K562 (cell line): ENCODE results near the gene PRPF6. TPM values are rescaled to one million over a fixed set of nuclear protein-coding genes. Genes with fewer than 3 reads are reported as not detected.
A peak's percentile ranks its signal among the peaks of the same experiment; 100 is the strongest.

Source experiments
- HNRNPLL ChIP-seq: fragments of 200-400 bp; formaldehyde crosslinking; IDR thresholded peaks from 2 replicates; pipeline ENCODE4 v1.6.1; 2017; ENCODE audit warnings: low read length, low read depth, mild to moderate bottlenecking; ENCODE audit not compliant: poor library complexity, severe bottlenecking
- NFIC ChIP-seq: fragments of 450-650 bp; IDR thresholded peaks from 2 replicates; pipeline ENCODE4 v1.6.1; 2017; ENCODE audit warnings: mild to moderate bottlenecking, inconsistent platforms
- PHF8 ChIP-seq: fragments of 200-600 bp; sonication (generic); IDR thresholded peaks from 2 replicates; pipeline ENCODE4 v1.6.1; 2012; ENCODE audit warnings: mixed run types, mild to moderate bottlenecking, inconsistent platforms, low read length, moderate library complexity, borderline replicate concordance
- POLR2A ChIP-seq: fragments of 450-650 bp; conservative IDR thresholded peaks from 2 replicates; pipeline ENCODE4 v1.6.1; 2016
- RBBP5 ChIP-seq: fragments of 200-600 bp; sonication (generic); IDR thresholded peaks from 2 replicates; pipeline ENCODE4 v1.6.1; 2012; ENCODE audit warnings: borderline replicate concordance, mild to moderate bottlenecking, low read length, control low read depth, inconsistent platforms; ENCODE audit not compliant: insufficient read depth, poor library complexity, severe bottlenecking
- SUPT5H ChIP-seq: fragments of 450-650 bp; IDR thresholded peaks from 2 replicates; pipeline ENCODE4 v1.6.1; 2016
- TRIM24 ChIP-seq, 2 experiments: fragments of 450-650 bp; IDR thresholded peaks; 2 replicates each; pipeline ENCODE4 v1.6.1; 2016
- ZBTB7A ChIP-seq: IDR thresholded peaks from 2 replicates; pipeline ENCODE4 v1.6.1; 2011; ENCODE audit warnings: low read depth, mild to moderate bottlenecking, low read length, moderate library complexity, borderline replicate concordance; ENCODE audit not compliant: control insufficient read depth
- ZFP36 ChIP-seq: fragments of 150-350 bp; IDR thresholded peaks from 2 replicates; pipeline ENCODE4 v1.6.1; 2018; ENCODE audit warnings: low read length, low read depth; ENCODE audit not compliant: partially characterized antibody
- ZFPM2 ChIP-seq: fragments of 250-450 bp; sonication (Bioruptor Pico); IDR thresholded peaks from 2 replicates; pipeline ENCODE4 v1.5.1; 2022; ENCODE audit warnings: mild to moderate bottlenecking
- ZNF134 ChIP-seq: fragments of 250-450 bp; sonication (Bioruptor Pico); conservative IDR thresholded peaks from 2 replicates; pipeline ENCODE4 v1.4.0; 2020
- ZNF263 ChIP-seq: sonication (generic); formaldehyde crosslinking; IDR thresholded peaks from 2 replicates; pipeline ENCODE4 v1.8.0; 2022; ENCODE audit warnings: mild to moderate bottlenecking, missing genetic modification reagents, borderline replicate concordance
- polyA plus RNA-seq, 8 experiments: library from polyadenylated mRNA; depleted of rRNA in 4 of 8; stranded (reverse) in 5 of 8; unstranded in 3 of 8; fragments of >200 nt; fragmentation: Nextera tagmentation in 2 of 8; fragmentation: Illumina TruSeq in 1 of 8; extraction: Ambion mirVana in 2 of 8; extraction: Trizol in 1 of 8; gene quantifications; 2 replicates each; pipeline versions ENCODE4 v1.2.1 to v1.2.3, GENCODE V29; 2011 to 2014; ENCODE audit warnings: inconsistent platforms in 1 of 8, missing spikeins in 1 of 8
- total RNA-seq, 7 experiments: library from RNA; depleted of rRNA in 6 of 7; stranded (reverse); fragments of >200 nt in 6 of 7; fragmentation: Illumina TruSeq in 2 of 7; extraction: Trizol in 2 of 7; gene quantifications; 2 replicates each; pipeline versions ENCODE4 v1.2.1 to v1.2.3, GENCODE V29; 2011 to 2021; ENCODE audit warnings: low replicate concordance in 1 of 7
- TF ChIP-seq, protein P1 (sequence below): IDR thresholded peaks from 3 replicates; pipeline ENCODE4 v1.6.1; 2011; ENCODE audit warnings: borderline replicate concordance, mild to moderate bottlenecking, moderate library complexity; ENCODE audit not compliant: insufficient read length; ENCODE audit errors: extremely low read depth
- TF ChIP-seq, protein P2 (sequence below), 3 experiments: IDR thresholded peaks in 2 of 3; conservative IDR thresholded peaks in 1 of 3; 2 replicates each; pipeline ENCODE4 v1.5.1; 2011 to 2012; ENCODE audit warnings: low read length in 3 of 3, mild to moderate bottlenecking in 3 of 3, control low read depth in 2 of 3, improper control_type of control experiment in 1 of 3, inconsistent platforms in 1 of 3, low read depth in 1 of 3, mixed read lengths in 1 of 3, moderate library complexity in 1 of 3; ENCODE audit not compliant: insufficient read depth in 2 of 3
- TF ChIP-seq, protein P3 (sequence below): sonication (generic); formaldehyde crosslinking; IDR thresholded peaks from 2 replicates; pipeline ENCODE4 v1.8.1; 2023; ENCODE audit warnings: mild to moderate bottlenecking, missing genetic modification reagents

Gene PRPF6
- total and polyA plus RNA-seq, 9 of the 15 experiments (the other 6 are each of a cell fraction or from before 2014, with no cell fraction given), result 4.2 to 83.2 (median 59.9) TPM

DNA sequence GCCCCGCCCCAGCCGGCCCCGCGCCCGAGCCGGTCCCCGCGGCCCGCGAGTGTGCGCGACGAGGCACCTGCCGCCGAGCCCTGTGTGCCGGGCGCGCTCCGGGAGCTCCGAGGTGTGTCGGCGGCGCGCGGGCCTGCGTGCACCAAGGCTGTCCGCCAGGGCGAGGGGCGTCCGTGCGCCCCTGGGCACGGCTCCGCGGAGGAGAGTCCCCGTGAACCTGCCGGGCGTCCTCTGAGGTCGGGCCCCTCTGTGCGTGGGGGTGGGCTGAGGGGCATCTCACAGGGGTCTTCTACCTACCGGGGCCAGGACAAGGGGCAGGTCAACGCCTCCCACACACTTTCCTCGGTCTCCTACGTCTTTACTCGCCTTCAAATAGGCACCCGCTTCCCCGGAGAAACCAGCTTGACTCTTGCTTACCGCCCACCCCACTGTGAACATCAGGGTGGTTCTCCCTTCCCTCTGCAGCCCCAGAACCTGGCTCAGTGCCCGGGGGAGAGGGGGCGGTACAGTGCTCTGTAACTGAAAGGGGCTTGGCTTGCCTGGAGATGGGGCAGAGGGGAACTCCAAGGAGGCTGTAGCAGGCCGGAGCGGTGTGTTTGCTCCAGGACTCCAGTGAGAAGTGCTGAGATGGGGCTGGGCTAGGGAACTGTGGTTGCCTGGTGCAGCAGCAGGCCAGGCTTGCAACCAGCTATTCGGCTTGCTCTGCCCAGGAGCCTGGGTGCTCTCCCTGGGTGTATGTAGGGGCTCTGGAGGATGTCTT is 1.2 kb upstream of the PRPF6 start, which contains the start of gene SAMD10 (continued):
- TF ChIP-seq ZFPM2 (CRISPR knock-in tag), result 0 out of 2 replicates have a peak, but pooled peaks have one; percentile 53
- TF ChIP-seq, protein P1, sequence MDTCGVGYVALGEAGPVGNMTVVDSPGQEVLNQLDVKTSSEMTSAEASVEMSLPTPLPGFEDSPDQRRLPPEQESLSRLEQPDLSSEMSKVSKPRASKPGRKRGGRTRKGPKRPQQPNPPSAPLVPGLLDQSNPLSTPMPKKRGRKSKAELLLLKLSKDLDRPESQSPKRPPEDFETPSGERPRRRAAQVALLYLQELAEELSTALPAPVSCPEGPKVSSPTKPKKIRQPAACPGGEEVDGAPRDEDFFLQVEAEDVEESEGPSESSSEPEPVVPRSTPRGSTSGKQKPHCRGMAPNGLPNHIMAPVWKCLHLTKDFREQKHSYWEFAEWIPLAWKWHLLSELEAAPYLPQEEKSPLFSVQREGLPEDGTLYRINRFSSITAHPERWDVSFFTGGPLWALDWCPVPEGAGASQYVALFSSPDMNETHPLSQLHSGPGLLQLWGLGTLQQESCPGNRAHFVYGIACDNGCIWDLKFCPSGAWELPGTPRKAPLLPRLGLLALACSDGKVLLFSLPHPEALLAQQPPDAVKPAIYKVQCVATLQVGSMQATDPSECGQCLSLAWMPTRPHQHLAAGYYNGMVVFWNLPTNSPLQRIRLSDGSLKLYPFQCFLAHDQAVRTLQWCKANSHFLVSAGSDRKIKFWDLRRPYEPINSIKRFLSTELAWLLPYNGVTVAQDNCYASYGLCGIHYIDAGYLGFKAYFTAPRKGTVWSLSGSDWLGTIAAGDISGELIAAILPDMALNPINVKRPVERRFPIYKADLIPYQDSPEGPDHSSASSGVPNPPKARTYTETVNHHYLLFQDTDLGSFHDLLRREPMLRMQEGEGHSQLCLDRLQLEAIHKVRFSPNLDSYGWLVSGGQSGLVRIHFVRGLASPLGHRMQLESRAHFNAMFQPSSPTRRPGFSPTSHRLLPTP, result no peak
- peak; percentile 94 for TF ChIP-seq NFIC
- TF ChIP-seq PHF8, result peak; percentile 38; the same call in 1 of the 2 replicates
- TF ChIP-seq, protein P2, sequence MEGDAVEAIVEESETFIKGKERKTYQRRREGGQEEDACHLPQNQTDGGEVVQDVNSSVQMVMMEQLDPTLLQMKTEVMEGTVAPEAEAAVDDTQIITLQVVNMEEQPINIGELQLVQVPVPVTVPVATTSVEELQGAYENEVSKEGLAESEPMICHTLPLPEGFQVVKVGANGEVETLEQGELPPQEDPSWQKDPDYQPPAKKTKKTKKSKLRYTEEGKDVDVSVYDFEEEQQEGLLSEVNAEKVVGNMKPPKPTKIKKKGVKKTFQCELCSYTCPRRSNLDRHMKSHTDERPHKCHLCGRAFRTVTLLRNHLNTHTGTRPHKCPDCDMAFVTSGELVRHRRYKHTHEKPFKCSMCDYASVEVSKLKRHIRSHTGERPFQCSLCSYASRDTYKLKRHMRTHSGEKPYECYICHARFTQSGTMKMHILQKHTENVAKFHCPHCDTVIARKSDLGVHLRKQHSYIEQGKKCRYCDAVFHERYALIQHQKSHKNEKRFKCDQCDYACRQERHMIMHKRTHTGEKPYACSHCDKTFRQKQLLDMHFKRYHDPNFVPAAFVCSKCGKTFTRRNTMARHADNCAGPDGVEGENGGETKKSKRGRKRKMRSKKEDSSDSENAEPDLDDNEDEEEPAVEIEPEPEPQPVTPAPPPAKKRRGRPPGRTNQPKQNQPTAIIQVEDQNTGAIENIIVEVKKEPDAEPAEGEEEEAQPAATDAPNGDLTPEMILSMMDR (IDR thresholded peaks at IDR 0.05 in 2 of 3, conservative IDR thresholded peaks at IDR 0.05 in 1 of 3; ENCODE audit: insufficient read depth in 2 of 3, low read depth in 1 of 3, low read length in 3 of 3), result 0 out of 6 replicates have a peak, but pooled peaks of 1 of the 3 experiments have one; percentile 11
- peak; percentile 82 for TF ChIP-seq ZBTB7A
- TF ChIP-seq POLR2A, result peak; percentile 57
- TF ChIP-seq SUPT5H, result 0 out of 2 replicates have a peak, but pooled peaks have one; percentile 30
- no peak for TF ChIP-seq TRIM24 (IDR thresholded peaks at IDR 0.05)
- TF ChIP-seq, protein P3, sequence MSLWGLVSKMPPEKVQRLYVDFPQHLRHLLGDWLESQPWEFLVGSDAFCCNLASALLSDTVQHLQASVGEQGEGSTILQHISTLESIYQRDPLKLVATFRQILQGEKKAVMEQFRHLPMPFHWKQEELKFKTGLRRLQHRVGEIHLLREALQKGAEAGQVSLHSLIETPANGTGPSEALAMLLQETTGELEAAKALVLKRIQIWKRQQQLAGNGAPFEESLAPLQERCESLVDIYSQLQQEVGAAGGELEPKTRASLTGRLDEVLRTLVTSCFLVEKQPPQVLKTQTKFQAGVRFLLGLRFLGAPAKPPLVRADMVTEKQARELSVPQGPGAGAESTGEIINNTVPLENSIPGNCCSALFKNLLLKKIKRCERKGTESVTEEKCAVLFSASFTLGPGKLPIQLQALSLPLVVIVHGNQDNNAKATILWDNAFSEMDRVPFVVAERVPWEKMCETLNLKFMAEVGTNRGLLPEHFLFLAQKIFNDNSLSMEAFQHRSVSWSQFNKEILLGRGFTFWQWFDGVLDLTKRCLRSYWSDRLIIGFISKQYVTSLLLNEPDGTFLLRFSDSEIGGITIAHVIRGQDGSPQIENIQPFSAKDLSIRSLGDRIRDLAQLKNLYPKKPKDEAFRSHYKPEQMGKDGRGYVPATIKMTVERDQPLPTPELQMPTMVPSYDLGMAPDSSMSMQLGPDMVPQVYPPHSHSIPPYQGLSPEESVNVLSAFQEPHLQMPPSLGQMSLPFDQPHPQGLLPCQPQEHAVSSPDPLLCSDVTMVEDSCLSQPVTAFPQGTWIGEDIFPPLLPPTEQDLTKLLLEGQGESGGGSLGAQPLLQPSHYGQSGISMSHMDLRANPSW (CRISPR knock-in tag), result no peak
- no peak for TF ChIP-seq ZNF134 (CRISPR knock-in tag)
- TF ChIP-seq ZFP36, result no peak
- TF ChIP-seq RBBP5, result peak; percentile 53
- no peak for TF ChIP-seq HNRNPLL
- TF ChIP-seq ZNF263 (CRISPR knock-in tag), result no peak
